Stimulated activated naive CD4-positive, alpha-beta T cell (primary cell): ENCODE results near the gene DEPDC5.
"Not testable (repeated sequence)": the region's sequence is repeated elsewhere in the genome, so short reads cannot be mapped to it uniquely, and the experiment has no call there.

Experiments used
- DNase-seq, 6 experiments: peaks; one replicate each; lab custom pipeline; 2025; lab: John Stamatoyannopoulos, UW

The DEPDC5 gene

DNA sequence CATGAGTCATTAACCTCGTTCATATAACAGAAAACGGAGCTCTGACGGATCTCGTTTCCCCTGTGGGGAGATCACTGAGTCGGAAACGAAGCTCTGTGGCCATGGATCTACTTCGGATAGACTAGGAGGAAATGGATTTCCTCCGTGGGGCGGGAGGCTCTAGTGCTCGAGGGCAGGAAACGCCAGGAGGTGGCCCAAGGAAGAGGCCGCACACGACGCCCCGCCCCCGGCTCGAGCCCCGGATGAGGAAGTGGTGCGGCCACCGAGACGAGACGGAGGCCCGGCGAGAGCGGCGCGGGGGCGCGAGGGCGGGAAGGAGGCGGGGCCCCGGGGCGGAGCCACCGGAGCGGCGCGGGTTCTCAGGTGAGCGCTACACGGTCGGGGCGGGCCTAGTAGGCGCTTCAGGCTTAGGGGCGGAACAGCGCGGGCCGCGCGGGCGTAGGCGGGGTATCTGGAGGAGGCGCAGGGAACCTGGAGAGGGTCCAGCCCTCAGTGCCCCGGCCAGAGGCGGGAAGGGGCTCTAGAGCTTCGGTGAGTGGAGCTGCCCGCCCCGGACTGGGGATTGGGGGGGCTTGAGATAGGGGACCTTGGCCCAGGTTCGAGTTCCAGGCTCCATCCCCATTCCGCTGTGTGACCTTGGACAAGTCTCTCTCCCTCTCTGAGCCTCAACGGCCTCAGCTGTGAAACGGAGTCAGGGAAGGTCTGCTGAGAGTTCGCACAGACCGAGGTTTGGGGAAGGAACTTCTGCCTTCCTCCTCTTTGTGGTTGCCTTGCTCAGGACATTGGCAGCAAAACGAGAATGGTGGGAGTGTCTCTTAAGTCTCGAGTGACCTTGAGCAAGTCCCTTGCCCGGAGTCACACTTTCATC is at the start of gene DEPDC5:
Gene DEPDC5, plus strand, starts transcription at position 386 of the 868 bp plus-strand sequence. CDS start 903 bp downstream, outside the sequence.
- peak; percentile 92 to 96 (median 94) for DNase-seq

DNA sequence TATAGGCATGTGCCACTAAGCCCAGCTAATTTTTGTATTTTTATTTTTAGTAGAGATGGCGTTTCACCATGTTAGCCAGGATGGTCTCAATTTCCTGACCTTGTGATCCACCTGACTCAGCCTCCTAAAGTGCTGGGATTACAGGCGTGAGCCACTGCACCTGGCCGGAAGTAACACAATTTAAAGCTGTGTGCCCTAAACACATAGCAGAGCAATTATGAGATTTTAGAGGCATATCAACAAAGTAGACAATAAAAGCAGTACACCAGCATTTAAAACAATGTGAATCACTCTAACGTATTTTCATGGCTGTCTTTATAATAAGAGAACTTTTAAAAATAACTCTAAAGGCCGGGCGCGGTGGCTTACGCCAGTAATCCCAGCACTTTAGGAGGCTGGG is 46.3 kb upstream of the DEPDC5 start:
- no peak for DNase-seq

DNA sequence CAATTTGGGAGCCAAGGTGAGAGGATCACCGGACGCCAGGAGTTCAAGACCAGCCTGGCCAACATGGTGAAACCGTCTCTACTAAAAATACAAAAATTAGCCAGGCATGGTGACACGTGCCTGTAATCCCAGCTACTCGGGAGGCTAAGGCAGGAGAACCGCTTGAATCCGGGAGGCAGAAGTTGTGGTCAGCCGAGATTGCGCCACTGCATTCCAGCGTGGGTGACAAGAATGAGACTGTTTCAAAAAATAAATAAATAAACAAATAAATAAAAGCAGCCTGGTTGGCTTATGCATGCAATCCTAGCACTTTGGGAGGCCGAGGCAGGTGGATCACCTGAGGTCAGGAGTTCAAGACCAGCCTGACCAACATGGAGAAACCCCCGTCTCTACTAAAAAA is 42.6 kb upstream of the DEPDC5 start:
- not testable (repeated sequence) for DNase-seq

DNA sequence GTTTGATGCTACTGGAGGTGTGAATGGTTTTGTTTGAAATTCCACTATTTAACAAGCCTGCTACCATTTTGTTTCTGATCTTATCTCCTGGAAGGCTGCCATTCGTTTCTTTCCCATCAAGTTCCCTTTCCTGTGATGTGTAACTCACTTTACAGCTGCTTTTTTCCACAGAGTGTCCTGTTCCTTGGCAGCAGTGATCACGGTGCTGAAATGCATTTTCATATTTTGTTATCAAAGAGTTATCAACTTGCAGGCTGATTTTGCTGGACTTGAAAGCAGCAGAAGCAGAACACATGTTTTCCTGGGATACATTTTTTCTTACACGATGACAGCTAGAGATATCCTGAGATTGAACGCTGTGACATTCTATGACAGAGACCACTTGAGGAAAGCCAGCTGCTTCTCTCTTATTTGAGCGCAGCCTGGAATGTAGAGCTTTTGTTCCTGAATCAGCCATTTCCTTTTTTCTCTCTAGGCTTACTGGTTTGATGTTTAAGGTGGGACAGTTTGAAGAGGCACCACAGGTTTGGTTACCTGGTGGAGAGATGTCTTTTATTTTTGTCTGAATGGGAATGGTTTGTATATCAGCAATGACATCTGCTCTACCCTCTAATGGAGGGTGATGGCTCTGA is 38.6 kb upstream of the DEPDC5 start:
- no peak for DNase-seq

DNA sequence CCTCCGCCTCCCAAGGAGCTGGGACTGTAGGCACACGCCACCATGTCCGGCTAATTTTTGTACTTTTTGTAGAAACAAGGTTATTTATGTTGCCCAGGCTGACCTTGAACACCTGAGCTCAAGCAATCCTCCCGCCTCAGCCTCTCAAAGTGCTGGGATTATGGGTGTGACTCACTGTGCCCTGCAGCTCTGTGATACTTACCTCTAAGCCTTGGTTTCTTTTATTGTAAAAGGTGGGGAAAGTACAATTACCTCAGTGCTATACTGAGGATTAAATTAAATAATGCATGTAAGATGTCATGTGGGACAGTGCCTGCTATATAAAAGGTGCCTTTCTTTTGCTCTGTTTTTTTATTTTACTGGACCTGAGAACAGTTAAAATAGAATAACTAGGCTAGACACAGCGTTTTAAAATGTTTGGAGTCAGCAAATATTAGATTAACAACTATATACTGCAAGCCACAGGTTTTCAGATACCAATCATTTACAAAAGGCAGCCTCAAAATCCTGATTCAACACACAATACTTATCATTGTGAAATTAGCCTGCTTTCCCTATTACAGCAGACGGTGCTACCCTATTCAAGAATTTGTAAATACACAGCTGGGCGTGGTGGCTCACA is 33.9 kb upstream of the DEPDC5 start:
- no peak for DNase-seq

DNA sequence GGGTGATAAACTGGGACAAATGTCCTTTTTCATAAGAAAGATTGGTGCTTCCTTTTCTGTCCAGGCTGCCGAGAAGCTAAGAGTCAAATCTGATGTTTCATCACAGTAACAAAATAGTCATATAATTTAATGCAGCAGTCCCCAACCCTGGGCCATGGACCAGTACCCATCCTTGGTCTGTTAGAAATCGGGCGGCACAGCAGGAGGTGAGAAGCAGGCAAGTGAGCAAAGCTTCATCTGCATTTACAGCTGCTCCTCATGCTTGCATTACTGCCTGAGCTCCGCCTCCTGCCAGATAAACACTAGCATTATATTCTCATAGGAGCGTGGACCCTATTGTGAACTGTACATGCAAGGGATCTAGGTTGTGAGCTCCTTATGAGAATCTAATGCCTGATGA is 30.1 kb upstream of the DEPDC5 start:
- no peak for DNase-seq

DNA sequence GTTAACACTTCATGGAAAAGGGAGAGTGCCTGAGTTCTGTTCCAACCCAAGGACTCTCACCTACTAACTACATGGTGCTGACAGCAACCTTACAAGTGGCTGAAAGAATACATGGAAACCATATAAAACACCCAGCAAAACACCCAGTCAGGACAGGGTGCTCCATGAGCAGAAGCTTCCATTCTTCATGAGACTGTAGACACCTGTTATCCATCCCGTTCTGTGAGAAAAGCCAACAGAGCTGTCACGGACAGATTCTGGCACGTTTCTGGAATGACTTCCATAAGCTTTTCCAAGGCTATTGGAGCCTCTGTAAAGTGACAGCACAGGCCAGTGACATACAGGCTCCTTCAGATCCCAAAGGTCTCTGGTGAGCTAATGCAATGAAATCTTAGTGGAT is 27.1 kb upstream of the DEPDC5 start:
- DNase-seq = no peak

DNA sequence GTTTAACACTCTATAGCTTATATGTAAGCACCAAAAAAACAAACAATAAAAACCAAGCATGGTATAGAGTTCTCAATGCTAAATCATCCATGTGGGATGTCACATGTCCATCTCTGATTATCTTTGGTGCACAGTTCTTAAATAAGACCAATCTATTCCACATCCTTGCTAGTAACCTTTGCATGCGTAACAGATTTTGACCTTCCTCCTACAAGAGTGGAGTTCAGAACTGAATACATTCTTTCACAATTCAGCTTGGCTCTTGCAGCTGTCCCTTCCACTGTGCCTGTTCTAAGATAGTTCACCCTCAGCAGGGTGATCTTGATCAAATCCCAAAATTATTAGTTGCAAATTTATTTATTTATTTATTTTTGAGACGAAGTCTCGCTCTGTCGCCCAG is 25.0 kb upstream of the DEPDC5 start:
- no peak for DNase-seq

DNA sequence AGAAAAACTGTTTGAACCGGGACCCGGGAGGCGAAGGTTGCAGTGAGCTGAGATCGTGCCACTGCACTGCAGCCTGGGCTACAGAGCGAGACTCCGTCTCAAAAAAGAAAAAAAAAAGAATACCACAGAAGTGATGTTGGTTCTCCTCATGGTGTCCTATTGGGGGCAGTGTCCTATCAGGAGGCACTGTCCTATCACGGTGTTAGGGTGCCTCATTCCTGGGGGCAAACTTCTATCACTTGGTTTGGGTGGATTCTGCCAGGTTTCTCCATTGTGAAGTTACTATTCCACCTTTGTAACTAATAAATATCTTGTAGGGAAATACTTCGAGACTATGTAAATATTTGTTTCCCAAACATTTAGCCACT is 23.5 kb upstream of the DEPDC5 start:
- no peak for DNase-seq

DNA sequence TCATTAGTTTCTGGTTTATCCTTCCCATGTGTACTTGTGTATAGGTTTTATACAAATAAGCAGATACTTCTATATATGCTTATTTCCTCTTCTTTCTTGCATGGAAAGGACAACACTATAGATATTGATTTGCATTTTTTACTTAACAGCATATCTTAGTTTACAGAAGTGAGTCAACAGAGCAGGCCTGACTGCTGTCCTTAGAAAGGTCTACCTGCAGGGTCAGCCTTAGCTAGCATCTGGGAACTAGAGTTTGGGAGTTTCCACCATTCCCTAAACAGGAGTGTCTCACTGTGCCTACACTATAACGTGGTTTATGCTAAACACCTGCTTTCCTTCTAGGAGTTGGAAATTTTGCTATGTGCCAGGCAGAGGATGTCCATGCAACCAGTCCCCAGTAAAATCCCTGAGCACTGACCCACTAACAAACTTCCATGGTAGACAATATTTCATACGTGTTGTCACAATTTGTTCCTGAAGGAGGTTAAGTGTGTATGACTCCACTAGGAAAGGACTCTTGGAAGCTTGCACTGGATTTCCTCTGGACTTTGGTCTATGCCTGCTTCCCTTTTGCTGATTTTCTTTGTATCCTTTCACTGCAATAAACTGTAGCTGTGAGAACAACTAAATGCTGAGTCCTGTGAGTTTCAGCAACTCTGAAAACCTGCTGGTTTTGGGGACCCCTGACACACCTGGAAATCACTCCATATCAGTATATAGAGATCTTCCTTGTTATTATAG is 21.6 kb upstream of the DEPDC5 start:
- no peak for DNase-seq

DNA sequence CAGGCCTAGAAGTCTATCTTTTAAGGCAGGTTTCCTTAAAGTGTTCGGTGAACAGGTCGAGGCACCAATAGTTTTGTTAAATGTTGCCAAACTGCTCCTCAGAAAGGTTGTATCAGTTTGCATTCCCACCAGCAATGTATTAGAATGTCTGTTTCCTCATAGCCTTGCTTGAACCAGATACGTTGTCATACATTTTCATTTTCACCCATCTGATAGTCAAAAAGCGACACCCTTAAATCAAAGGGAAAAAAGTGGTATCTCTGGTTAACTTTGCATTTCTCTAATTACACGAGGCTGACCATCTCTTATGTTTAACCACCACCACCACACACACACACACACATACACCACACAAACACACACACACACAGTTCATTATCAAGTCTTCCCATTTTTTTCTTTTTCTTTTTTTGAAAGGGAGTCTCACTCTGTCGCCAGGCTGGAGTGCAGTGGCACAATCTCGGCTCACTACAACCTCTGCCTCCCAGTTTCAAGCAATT is 20.2 kb upstream of the DEPDC5 start:
- DNase-seq = no peak

DNA sequence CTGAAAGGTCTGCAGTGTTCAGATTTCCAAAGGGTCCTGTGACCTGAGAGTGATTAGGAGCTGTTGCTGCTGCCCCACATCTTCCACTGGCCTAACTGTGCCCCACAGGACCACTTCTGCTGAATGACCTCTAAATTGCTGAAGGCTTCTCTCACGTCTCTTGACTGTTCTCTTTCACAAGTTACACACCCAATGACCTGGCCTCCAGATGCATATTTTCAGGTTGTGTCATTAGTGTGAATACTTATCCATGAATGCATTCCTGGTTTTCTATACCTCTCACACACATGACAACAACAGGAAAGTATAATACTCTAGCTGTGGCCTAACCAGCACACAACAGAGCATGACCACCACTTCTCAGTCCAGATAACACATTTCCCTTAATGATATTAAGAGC is 19.3 kb upstream of the DEPDC5 start:
- DNase-seq = no peak

DNA sequence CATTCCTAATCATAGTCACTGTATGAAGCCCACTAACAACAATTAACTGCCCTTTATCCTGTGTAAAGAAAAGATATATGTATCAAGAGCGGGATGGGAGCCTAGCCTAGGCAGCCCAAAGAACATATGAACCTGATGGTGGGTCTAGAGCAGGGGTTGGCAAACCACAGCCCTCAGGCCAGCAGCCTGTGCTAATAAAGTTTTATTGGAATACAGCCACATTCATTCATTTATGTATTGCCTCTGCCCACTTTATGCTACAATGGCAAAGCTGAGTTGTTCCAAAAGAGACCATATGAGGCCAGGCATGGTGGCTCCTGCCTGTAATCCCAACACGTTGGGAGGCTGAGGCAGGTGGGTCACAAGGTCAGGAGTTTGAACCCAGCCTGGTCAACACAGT is 17.4 kb upstream of the DEPDC5 start:
- DNase-seq = no peak

DNA sequence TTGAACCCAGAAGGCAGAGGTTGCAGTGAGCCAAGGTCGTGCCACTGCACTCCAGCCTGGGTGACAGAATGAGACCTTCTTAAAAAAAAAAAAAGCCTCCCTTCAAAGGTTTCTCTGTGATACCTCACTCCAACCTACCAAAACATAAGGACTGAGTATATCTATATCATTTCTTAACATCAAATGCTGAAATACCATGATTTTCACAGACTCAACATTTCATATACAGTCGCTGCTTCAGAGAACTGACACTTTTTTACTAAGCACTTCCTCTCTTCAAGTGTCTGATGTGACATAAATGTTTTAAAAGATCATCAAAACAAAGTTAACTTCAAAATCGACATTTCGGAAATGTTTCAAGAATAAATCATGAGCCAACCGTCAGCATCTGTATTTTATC is 15.9 kb upstream of the DEPDC5 start:
- DNase-seq = peak in 2 of 6 experiments; percentile 10 to 67

DNA sequence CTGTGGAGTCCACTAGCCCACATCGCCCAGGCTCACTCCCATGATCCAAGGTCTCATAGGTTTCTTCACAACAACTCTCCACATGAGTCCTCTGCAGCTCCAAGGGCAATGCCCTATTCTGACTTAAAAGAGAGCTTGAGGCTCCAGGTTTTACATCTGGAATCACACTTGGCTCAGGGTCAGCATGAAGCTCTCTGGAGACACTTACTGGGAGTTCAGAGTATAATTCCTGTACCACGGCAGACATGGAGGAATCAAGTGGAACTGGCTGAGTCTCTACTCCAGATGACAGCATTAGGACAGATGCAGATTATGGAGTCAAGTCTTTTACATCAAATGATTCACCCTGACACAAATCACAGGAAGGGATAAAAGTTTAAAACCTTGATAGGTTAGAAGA is 15.3 kb upstream of the DEPDC5 start:
- no peak for DNase-seq

DNA sequence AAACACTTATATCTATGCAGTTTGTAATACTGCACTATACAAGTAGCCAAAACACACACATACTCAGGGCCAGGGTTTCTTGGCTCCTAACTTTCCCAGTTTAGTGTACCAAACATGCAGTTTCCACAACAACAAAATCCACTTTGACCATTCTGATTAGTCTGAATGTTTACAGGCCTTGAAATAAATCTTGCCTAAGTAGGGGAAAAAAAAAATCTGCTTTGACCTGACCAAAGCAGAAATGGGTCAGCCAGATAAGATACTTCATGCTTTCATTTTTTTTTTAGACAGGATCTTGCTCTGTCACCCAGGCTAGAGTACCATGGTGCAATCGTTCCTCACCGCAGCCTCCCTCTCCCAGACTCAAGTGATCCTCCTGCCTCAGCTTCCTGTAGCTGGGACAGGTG is 14.0 kb upstream of the DEPDC5 start:
- no peak for DNase-seq

DNA sequence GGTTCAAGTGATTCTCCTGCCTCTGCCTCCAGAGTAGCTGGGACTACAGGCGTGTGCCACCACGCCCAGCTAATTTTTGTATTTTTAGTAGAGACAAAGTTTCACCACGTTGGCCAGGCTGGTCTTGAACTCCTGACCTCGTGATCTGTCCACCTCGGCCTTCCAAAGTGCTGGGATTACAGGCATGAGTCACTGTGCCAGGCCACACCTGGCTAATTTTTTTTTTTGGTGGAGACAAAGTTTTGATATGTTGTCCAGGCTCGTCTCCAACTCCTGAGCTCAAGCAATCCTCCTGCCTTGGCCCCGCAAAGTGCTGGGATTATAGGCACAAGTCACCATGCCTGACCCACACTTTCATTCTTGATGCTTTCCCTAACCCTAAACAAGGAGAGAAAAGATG is 13.5 kb upstream of the DEPDC5 start:
- not testable (repeated sequence) for DNase-seq

DNA sequence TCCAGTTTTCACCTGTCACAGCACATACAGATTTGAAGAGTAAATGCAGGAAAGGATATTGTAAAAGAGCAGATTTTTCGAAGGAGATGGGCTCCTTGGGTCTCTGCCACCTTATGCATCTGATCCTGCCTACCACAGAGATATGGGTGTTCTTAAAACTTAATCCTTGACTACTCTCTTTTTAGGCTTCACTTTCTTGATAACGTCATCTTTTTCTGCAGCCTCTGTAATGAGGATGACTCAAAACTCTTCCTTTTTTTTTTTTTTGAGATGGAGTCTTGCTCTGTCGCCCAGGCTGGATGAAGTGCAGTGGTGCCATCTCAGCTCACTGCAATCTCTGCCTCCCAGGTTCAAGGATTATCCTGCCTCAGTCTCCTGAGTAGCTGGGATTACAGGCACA is 11.7 kb upstream of the DEPDC5 start:
- no peak for DNase-seq

DNA sequence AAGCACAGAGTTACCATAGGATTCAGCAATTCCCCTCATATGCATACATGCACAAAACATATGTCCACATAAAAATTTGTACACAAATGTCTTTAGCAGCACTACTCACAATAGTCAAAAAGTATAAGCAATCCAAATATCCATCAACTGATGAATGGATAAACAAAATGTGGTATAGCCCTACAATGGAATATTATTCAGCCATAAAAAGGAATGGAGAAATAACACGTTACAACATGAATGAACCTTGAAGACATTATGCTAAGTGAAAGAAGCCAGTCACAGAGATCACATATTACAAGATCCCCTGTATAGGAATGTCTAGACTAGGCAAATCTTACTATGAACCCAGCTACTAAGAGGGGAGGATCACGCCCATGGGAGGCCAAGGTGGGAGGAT is 11.1 kb upstream of the DEPDC5 start:
- no peak for DNase-seq

DNA sequence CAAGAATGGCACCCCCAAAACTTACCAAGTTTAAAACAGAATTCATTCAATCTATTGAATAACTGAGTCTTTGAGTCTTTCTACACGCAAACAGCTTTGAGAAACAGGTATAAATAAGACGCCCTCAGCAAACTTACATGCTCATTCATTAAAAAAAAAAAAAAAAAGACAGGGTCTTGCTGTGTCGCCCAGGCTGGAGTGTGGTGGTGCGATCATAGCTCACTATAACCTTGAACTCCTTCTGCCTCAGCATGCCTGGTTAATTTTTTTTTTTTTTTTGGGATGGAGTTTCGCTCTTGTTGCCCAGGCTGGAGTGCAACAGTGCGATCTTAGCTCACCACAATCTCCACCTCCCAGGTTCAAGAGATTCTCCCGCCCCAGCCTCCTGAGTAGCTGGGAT is 9.9 kb upstream of the DEPDC5 start:
- no peak for DNase-seq

DNA sequence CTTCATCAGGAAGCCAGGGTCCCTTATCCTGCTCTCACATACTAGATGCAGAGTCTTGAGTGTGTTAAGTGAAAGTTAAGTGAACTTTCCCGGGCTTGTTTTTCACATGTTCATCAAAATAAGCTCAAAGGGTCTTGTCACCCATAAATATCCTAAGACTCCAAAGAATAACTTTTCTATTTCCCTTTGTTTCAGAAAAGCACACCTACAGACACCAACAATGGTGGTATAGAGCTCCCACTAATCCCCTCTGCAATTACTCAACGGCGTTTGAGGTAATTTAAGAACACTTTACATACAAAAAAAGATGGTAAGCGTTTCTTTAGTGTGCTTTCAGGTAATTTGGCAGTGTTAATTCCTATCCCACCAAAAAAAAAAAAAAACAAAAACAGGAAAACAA is 6.4 kb upstream of the DEPDC5 start:
- no peak for DNase-seq

DNA sequence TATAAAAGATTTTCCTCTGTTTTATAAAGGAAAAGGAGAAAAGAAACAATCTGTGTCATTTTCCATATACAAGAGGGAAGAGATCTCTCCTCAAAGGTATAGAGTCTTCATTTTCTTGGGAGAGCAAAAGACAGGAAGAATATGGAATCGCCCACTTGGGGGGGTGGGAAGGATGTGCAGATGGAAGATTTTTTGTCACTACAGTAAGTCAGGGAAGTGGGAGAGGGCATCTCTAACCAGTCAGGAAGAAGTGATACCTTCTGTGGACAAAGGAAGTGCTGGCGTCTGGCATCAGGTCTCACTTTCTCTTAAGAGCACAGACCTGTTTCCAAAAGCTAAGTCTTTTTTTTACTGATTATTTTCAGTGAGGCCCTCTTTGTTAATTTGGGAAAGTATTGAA is 5.3 kb upstream of the DEPDC5 start:
- DNase-seq = peak in 1 of 6 experiments; percentile 3
